Thoracic aorta endothelial cell (primary cell): ENCODE results near the gene NR0B2. TPM values are rescaled to one million over a fixed set of nuclear protein-coding genes. Genes with fewer than 3 reads are reported as not detected.

Source experiments
- total RNA-seq: library from RNA; depleted of rRNA; stranded (reverse); fragments of >200 nt; gene quantifications from 2 replicates; pipeline ENCODE4 v1.2.3, GENCODE V29; 2012

The NR0B2 gene
- total RNA-seq, result not detected in 2 replicates

DNA sequence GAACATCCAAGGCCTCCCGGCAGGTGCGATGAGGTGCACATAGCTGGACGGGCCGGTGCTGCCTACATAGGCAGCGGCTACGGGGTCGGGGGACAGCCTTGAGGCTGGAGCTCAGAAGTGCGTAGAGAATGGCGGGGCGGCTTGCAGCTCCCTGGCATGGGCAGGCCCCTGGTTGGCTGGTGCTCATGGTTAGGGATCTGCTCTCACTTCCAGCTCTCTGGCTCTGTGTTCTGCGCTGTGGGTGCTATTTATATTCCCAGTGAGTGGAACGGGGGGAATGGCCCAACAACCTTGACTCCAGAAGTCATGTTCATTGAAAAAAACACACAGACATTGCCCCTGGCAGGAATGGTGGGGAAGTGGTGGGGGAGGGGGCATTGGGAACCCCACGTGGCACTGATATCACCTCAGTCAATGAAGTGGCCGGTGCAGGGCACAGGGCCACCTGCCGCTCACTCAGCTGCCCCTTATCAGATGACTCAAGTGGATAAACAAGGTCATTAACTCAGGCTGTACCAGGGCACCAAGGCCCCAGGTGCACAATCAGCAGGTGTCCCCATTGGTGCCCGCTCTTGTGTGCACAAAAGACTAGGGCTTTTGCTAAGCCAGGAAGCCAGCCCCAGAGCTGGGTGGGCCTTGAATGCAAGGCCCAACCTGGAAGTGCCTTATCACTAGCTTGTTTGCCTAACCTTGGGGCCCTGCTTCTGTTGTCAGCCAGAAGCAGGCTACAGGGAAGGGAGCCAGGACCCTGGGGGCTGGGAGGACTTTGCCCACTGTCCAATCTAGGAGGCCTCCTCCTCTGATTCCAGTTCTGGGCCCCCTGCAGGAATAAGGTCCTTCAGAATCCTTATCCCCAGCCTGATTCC is at the start of gene NR0B2:
Gene NR0B2 (minus strand): TSS at position 222 of the 866 bp plus-strand sequence. CDS start 35 bp downstream, at position 187.

GRCh38 chr1:26959722-26960624 is 46.2 kb upstream of the NR0B2 start, which contains the start of gene KDF1:
KDF1 (minus strand) TSS chr1:26960468; CDS start chr1:26952380, 8,088 bp downstream.

GRCh38 chr1:26921540-26922430 is 8.0 kb upstream of the NR0B2 start, which contains the start of gene NUDC:
NUDC (plus strand) TSS chr1:26921743; CDS start chr1:26921849, 106 bp downstream.

DNA sequence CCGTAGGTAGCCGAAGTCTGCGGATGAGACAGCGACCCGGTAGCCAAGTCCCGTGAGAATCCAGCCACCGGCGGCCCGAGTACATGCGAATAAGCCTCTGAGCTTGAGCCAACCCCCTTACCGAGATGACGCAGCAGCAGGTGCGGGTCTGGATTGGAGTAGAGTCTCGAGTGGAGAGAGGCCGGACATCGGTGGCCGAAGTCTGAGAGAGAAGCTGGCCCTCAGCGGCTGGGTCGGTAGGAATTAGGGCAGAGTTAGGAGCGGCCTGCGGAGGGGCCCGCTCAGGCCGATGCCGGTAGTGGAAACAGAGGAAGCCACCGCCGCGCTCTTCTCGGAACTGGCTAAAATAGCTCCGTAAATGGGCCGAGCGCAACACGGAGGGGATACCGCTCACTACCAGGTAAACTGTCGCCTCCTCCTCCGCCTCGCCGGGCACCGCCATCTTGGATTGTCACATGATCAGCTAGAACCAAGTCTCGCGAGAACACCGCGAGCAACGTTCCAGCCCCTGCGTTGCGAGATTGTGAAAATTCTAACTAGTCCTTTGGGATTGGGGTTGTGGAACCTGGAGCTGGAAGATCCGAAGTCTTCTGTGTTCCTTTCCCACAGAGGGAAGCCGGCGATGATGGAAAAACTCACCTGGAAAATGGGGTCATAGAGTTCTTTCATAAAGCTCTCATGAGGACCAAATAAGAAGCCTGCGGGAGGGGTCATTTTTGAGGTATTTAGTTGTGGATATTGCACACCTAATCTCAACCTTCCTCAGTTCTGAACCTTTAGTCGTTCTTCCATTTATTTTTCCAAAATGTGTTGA is 13.6 kb downstream of the NR0B2 start, which contains the start of gene GPATCH3:
Gene GPATCH3 (minus strand): TSS at position 467 of the 814 bp plus-strand sequence. CDS start 25 bp downstream, at position 442.

GRCh38 chr1:26889551-26890466 is 24.0 kb downstream of the NR0B2 start, which contains the start of gene GPN2:
GPN2 (minus strand) TSS chr1:26890283; CDS start chr1:26890096, 187 bp downstream.

GRCh38 chr1:26862781-26863684 is 50.7 kb downstream of the NR0B2 start, which contains the start of gene SFN:
SFN (plus strand) TSS chr1:26863149; CDS start chr1:26863213, 64 bp downstream.

Other genes starting within 250 kb of the NR0B2 start
- gene ARID1A, start 218.0 kb downstream of the NR0B2 start, total RNA-seq, result 40.4 and 47.7 TPM in 2 replicates
- gene PIGV, start 126.0 kb downstream of the NR0B2 start, total RNA-seq, result 6.6 and 7.4 TPM in 2 replicates
- gene ZDHHC18, start 87.3 kb downstream of the NR0B2 start, total RNA-seq, result 9.4 and 18.3 TPM in 2 replicates
- not detected in 2 replicates for gene SFN, start 50.8 kb downstream of the NR0B2 start, total RNA-seq
- 10.4 and 11.2 TPM in 2 replicates for gene GPN2, start 23.7 kb downstream of the NR0B2 start, total RNA-seq
- 7.5 and 7.8 TPM in 2 replicates for gene GPATCH3, start 13.5 kb downstream of the NR0B2 start, total RNA-seq
- 58.0 and 60.5 TPM in 2 replicates for gene NUDC, start 7.8 kb upstream of the NR0B2 start, total RNA-seq
- gene KDF1, start 46.5 kb upstream of the NR0B2 start, total RNA-seq, result not detected in 2 replicates
- gene TRNP1, start 79.7 kb upstream of the NR0B2 start, total RNA-seq, result 10.2 and 10.8 TPM in 2 replicates
- 0.27 and 0.79 TPM in 2 replicates for gene TENT5B, start 98.9 kb upstream of the NR0B2 start, total RNA-seq
- 13.3 and 15.7 TPM in 2 replicates for gene SLC9A1, start 241.2 kb upstream of the NR0B2 start, total RNA-seq